Ovary (tissue), 9 donors: ENCODE data around the gene IQSEC3. TPM values are rescaled to one million over a fixed set of nuclear protein-coding genes. Genes with fewer than 3 reads are reported as not detected.

ENCODE experiments used
- DNase-seq, 5 donors: peaks; one replicate each; pipeline ENCODE4 v3.0.0-alpha.2; 2019 to 2020
- H3K27ac ChIP-seq, 2 donors: fragments of 200-600 bp; one replicate each; pipeline versions ENCODE4 v1.5.1 to v1.8.0; 2019 to 2022
- H3K27me3 ChIP-seq: fragments of 200-600 bp; one replicate; pipeline ENCODE4 v1.8.0; 2022
- H3K36me3 ChIP-seq: fragments of 200-600 bp; sonication (generic); one replicate; pipeline ENCODE4 v1.5.1; 2019
- H3K4me1 ChIP-seq: one replicate; pipeline ENCODE4 v1.8.1; 2013; ENCODE audit warnings: mild to moderate bottlenecking, moderate library complexity; ENCODE audit not compliant: insufficient read depth
- H3K4me3 ChIP-seq: fragments of 200-600 bp; sonication (generic); one replicate; pipeline ENCODE4 v1.5.1; 2017
- H3K9me3 ChIP-seq, 2 donors: fragments of 200-600 bp in 1 of 2; sonication (generic) in 1 of 2; one replicate each; pipeline versions ENCODE4 v1.5.1 to v1.8.1; 2013 to 2019; ENCODE audit warnings: mild to moderate bottlenecking in 1 of 2, moderate library complexity in 1 of 2
- CTCF ChIP-seq, 3 donors: fragments of 450-650 bp in 2 of 3; fragments of 200-600 bp in 1 of 3; IDR thresholded peaks; one replicate each; pipeline versions ENCODE4 v1.5.1 to v1.8.0; 2016 to 2022; ENCODE audit warnings: antibody characterized with exemption in 3 of 3, mild to moderate bottlenecking in 1 of 3
- EP300 ChIP-seq: sonication (generic); formaldehyde crosslinking; IDR thresholded peaks from one replicate; pipeline ENCODE4 v1.6.1; 2017; ENCODE audit warnings: antibody characterized with exemption
- POLR2A ChIP-seq: fragments of 450-650 bp; IDR thresholded peaks from one replicate; pipeline ENCODE4 v1.6.1; 2017; ENCODE audit warnings: antibody characterized with exemption, mild to moderate bottlenecking, moderate library complexity
- WGBS, 3 donors: extraction: QIAGEN DNeasy Blood & Tissue Kit in 1 of 3; methylation state at CpG; one replicate each; pipeline versions ENCODE4 v1.1.5 to v1.1.7; 2013 to 2017; 5-methylcytosine and 5-hydroxymethylcytosine counted together
- intact Hi-C, 4 donors: fragments of 100-400 bp; cut with DNase I; formaldehyde crosslinking; loops; one replicate each; pipeline versions ENCODE4 v1.11.0 to v1.15.1; 2022 to 2023
- polyA plus RNA-seq, 2 donors: library from polyadenylated mRNA; stranded (reverse); fragments of 200-250 nt in 1 of 2; fragments of 350-450 nt in 1 of 2; fragmentation: Illumina TruSeq in 1 of 2; extraction: RNeasy Lipid Tissue Mini Kit (QIAGEN cat#74804) in 1 of 2; gene quantifications; one replicate each; pipeline ENCODE4 v1.2.3, GENCODE V29; 2013 to 2014
- total RNA-seq, 7 donors: library from RNA; depleted of rRNA in 2 of 7; stranded (reverse); fragments of >200 nt in 2 of 7; fragmentation: NEBNext Ultra II Directional in 3 of 7; extraction: Animal tissue kit (Norgen Biotek cat#: 25700) in 3 of 7; gene quantifications; one replicate each; pipeline versions ENCODE4 v1.1.0 to v1.2.4, GENCODE V29; 2016 to 2023
- donor health status: DM: no; HTN: no; CAD: no; lungs with moderate emphysema.
- donor health status: DM: no; HTN: no; CAD: no.
- donor health status: Bipolar disorder and iron deficiency.
- donor health status: DM: yes; HTN: yes; CAD: no.
- donor health status: DM: no; HTN: no; CAD: no.
- donor health status: DM: yes; HTN: yes; CAD: no.

Gene IQSEC3
- total and polyA plus RNA-seq, 9 donors = 0.88 to 10.0 (median 3.0) TPM

- peaks cover 5% of the 10 kb centered on the region for H3K4me1 ChIP-seq
- no peaks in the 10 kb centered on the region for H3K36me3 ChIP-seq
- H3K4me3 ChIP-seq = peak overlapping the region; percentile 6
- intact Hi-C loops = no loop called here
- 13 to 19% (median 14%) methylated on average over 14 of the region's 14 CpGs for WGBS, 3 donors
- no peak for TF ChIP-seq CTCF (IDR thresholded peaks at IDR 0.05)
- TF ChIP-seq EP300 = no peak
- TF ChIP-seq POLR2A = no peak
- DNase-seq = no peak
- no peaks in the 10 kb centered on the region for H3K9me3 ChIP-seq
- no peaks in the 10 kb centered on the region for H3K27me3 ChIP-seq
- peak overlapping the region in 1 of 2 donors; percentile 11 for H3K27ac ChIP-seq
Observed at GRCh38 chr12:139585-139984, 73.0 kb downstream of the IQSEC3 start.

- H3K36me3 ChIP-seq = no peaks in the 10 kb centered on the region
- DNase-seq = no peak
- no peaks in the 10 kb centered on the region for H3K9me3 ChIP-seq
- WGBS, 3 donors = 64 to 78% (median 68%) methylated on average over 5 of the region's 5 CpGs
- peaks cover 5% of the 10 kb centered on the region for H3K4me1 ChIP-seq
- intact Hi-C loops = no loop called here
- TF ChIP-seq EP300 (no peak), CTCF (IDR thresholded peaks at IDR 0.05) (no peak), POLR2A (no peak)
- H3K27ac ChIP-seq = no peak overlapping the region
- no peak overlapping the region for H3K4me3 ChIP-seq
- no peaks in the 10 kb centered on the region for H3K27me3 ChIP-seq
Observed at GRCh38 chr12:140162-140561, 73.6 kb downstream of the IQSEC3 start.

GRCh38 chr12:143964-144649, 77.5 kb downstream of the IQSEC3 start:
- no peak overlapping the region for H3K27ac ChIP-seq
- peaks cover 5% of the 10 kb centered on the region for H3K4me1 ChIP-seq
- no peaks in the 10 kb centered on the region for H3K9me3 ChIP-seq
- no peaks in the 10 kb centered on the region for H3K36me3 ChIP-seq
- intact Hi-C loops = no loop called here
- WGBS, 3 donors = 74 to 77% (median 77%) methylated on average over 19 of the region's 19 CpGs
- DNase-seq = no peak
- no peak for TF ChIP-seq CTCF (IDR thresholded peaks at IDR 0.05)
- no peak for TF ChIP-seq POLR2A
- TF ChIP-seq EP300 = no peak
- no peak overlapping the region for H3K4me3 ChIP-seq
- no peaks in the 10 kb centered on the region for H3K27me3 ChIP-seq

- H3K4me1 ChIP-seq = peaks cover 5% of the 10 kb centered on the region
- no peaks in the 10 kb centered on the region for H3K36me3 ChIP-seq
- no peaks in the 10 kb centered on the region for H3K9me3 ChIP-seq
- no peak for TF ChIP-seq CTCF (IDR thresholded peaks at IDR 0.05)
- TF ChIP-seq POLR2A = no peak
- no peak for TF ChIP-seq EP300
- intact Hi-C loops = no loop called here
- no peaks in the 10 kb centered on the region for H3K27me3 ChIP-seq
- no peak for DNase-seq
- H3K27ac ChIP-seq = no peak overlapping the region
- H3K4me3 ChIP-seq = no peak overlapping the region
- 91 to 94% (median 91%) methylated on average over 5 of the region's 5 CpGs for WGBS, 3 donors
Observed at GRCh38 chr12:144650-145284, 78.2 kb downstream of the IQSEC3 start.
